B cell (primary cell): ENCODE data around the gene CUTC. TPM values are rescaled to one million over a fixed set of nuclear protein-coding genes. Genes with fewer than 3 reads are reported as not detected.

Source experiments
- ATAC-seq: fragments of 200-7000 bp; cut with Tn5 transposase; one replicate; pipeline ENCODE4 v1.10.0; 2021; ENCODE audit warnings: low read depth, mild to moderate bottlenecking, moderate number of reproducible peaks, moderate library complexity
- CTCF ChIA-PET: fragments of 350-600 bp; sonication (Branson Sonifier 250); formaldehyde crosslinking; loops from one replicate; lab custom pipeline; 2021; ENCODE audit warnings: antibody characterized with exemption, inconsistent platforms; lab: Charles Lee
- POLR2A ChIA-PET: fragments of 350-600 bp; sonication (Branson Sonifier 250); formaldehyde crosslinking; loops from one replicate; lab custom pipeline; 2021; ENCODE audit warnings: antibody characterized with exemption; lab: Charles Lee
- DNase-seq: peaks from one replicate; pipeline ENCODE4 v3.0.0; 2013
- H2AFZ ChIP-seq: 2 replicates; pipeline ENCODE4 v1.6.1; 2012; ENCODE audit warnings: mild to moderate bottlenecking, low read depth, low read length; ENCODE audit not compliant: insufficient read depth, poor library complexity, severe bottlenecking
- H3K27ac ChIP-seq, 2 donors: 1 replicate in 1 of 2; 2 replicates in 1 of 2; pipeline ENCODE4 v1.5.1; 2012 to 2013; ENCODE audit warnings: low read length in 2 of 2, mild to moderate bottlenecking in 2 of 2, moderate library complexity in 1 of 2
- H3K27me3 ChIP-seq, 4 experiments: fragments of 200-600 bp in 1 of 4; sonication (generic) in 1 of 4; replicated peaks in 1 of 4; 1 replicate in 2 of 4; 2 replicates in 2 of 4; pipeline versions ENCODE4 v1.6.1 to v1.7.0; 2013 to 2016; ENCODE audit warnings: low read length in 3 of 4, mild to moderate bottlenecking in 2 of 4, mixed read lengths in 1 of 4, moderate library complexity in 1 of 4; ENCODE audit not compliant: insufficient read depth in 4 of 4, control insufficient read depth in 3 of 4; ENCODE audit errors: control extremely low read depth in 1 of 4
- H3K36me3 ChIP-seq, 2 experiments: replicated peaks in 1 of 2; 1 replicate in 1 of 2; 2 replicates in 1 of 2; pipeline versions ENCODE4 v1.6.1 to v1.7.1; 2013; ENCODE audit warnings: low read length in 1 of 2; ENCODE audit not compliant: insufficient read depth in 2 of 2, control insufficient read depth in 1 of 2; ENCODE audit errors: control extremely low read depth in 1 of 2, extremely low read depth in 1 of 2
- H3K4me1 ChIP-seq, 2 donors: fragments of 200-600 bp in 1 of 2; sonication (generic) in 1 of 2; 1 replicate in 1 of 2; 2 replicates in 1 of 2; pipeline versions ENCODE4 v1.5.1 to v1.6.1; 2013 to 2017; ENCODE audit warnings: low read length in 2 of 2; ENCODE audit not compliant: control insufficient read depth in 2 of 2, insufficient read depth in 2 of 2
- H3K4me2 ChIP-seq: replicated peaks from 2 replicates; pipeline ENCODE3; 2012; ENCODE audit warnings: mild to moderate bottlenecking, low read depth, low read length; ENCODE audit not compliant: poor library complexity, severe bottlenecking
- H3K4me3 ChIP-seq, 5 experiments: fragments of 200-600 bp in 1 of 5; sonication (generic) in 1 of 5; 1 replicate in 3 of 5; 2 replicates in 2 of 5; pipeline versions ENCODE4 v1.5.1 to v1.7.0; 2011 to 2016; ENCODE audit warnings: low read length in 4 of 5, mild to moderate bottlenecking in 4 of 5, low read depth in 2 of 5, control low read depth in 1 of 5, moderate library complexity in 1 of 5; ENCODE audit not compliant: insufficient read depth in 1 of 5; ENCODE audit errors: control extremely low read depth in 1 of 5, extremely low read depth in 1 of 5
- H3K79me2 ChIP-seq: fragments of 200-600 bp; sonication (generic); one replicate; pipeline ENCODE4 v1.6.0; 2016; ENCODE audit warnings: low read length; ENCODE audit not compliant: control insufficient read depth, insufficient read depth
- H3K9ac ChIP-seq: fragments of 200-600 bp; sonication (generic); 2 replicates; pipeline ENCODE4 v1.6.1; 2017; ENCODE audit warnings: mild to moderate bottlenecking, low read length, moderate library complexity
- H3K9me3 ChIP-seq, 3 donors: one replicate each; pipeline versions ENCODE4 v1.6.1 to v1.7.1; 2013; ENCODE audit warnings: low read length in 2 of 3; ENCODE audit not compliant: control insufficient read depth in 2 of 3, insufficient read depth in 1 of 3; ENCODE audit errors: control extremely low read depth in 1 of 3
- H4K20me1 ChIP-seq: 2 replicates; pipeline ENCODE4 v1.6.0; 2012; ENCODE audit warnings: mild to moderate bottlenecking, low read length; ENCODE audit not compliant: insufficient read depth, control insufficient read depth, poor library complexity, severe bottlenecking
- H3K27ac Mint-ChIP-seq: one replicate; pipeline ENCODE4 v1.8.0; 2021; ENCODE audit warnings: mixed read lengths
- H3K27me3 Mint-ChIP-seq: one replicate; pipeline ENCODE4 v1.8.0; 2021; ENCODE audit warnings: mixed read lengths
- H3K4me1 Mint-ChIP-seq: one replicate; pipeline ENCODE4 v1.8.0; 2021; ENCODE audit warnings: mixed read lengths
- H3K4me3 Mint-ChIP-seq: one replicate; pipeline ENCODE4 v1.8.0; 2021; ENCODE audit warnings: mixed read lengths
- H3K9me3 Mint-ChIP-seq: one replicate; pipeline ENCODE4 v1.8.0; 2022; ENCODE audit warnings: mixed read lengths; ENCODE audit not compliant: insufficient read depth
- CTCF ChIP-seq: fragments of 200-600 bp; IDR thresholded peaks from one replicate; pipeline ENCODE4 v1.8.0; 2022; ENCODE audit warnings: antibody characterized with exemption, mild to moderate bottlenecking
- EZH2 ChIP-seq: IDR thresholded peaks from 2 replicates; pipeline ENCODE4 v1.6.1; 2012; ENCODE audit warnings: borderline replicate concordance, low read depth, mild to moderate bottlenecking, moderate library complexity, low read length; ENCODE audit not compliant: insufficient read depth, poor library complexity, severe bottlenecking
- WGBS: methylation state at CpG from one replicate; pipeline ENCODE4 v1.1.5; 2013; ENCODE audit warnings: missing lambda C conversion rate; ENCODE audit not compliant: insufficient coverage; 5-methylcytosine and 5-hydroxymethylcytosine counted together
- intact Hi-C: fragments of 100-400 bp; cut with micrococcal nuclease; formaldehyde crosslinking; loops from one replicate; pipeline ENCODE4 v1.10.0; 2022
- polyA plus RNA-seq: library from polyadenylated mRNA; depleted of rRNA; stranded (reverse); fragments of >200 nt; gene quantifications from 2 replicates; pipeline ENCODE4 v1.2.3, GENCODE V29; 2012
- total RNA-seq, 2 donors: library from RNA; stranded (reverse); fragments of 120-200 nt in 1 of 2; gene quantifications; 1 replicate in 1 of 2; 2 replicates in 1 of 2; pipeline versions ENCODE4 v1.2.3 to v1.2.4, GENCODE V29; 2013 to 2022

Gene CUTC
- total and polyA plus RNA-seq, 2 donors (not counting 1 experiment from before 2014, with no cell fraction given), result 22.8 to 33.3 TPM

- DNase-seq (no peak), ATAC-seq (no peak)
- intact Hi-C loops, result no loop called here
- Histone ChIP-seq H3K4me3 (no peak overlapping the region), H3K9me3 (no peaks in the 10 kb centered on the region), H3K27ac (no peak overlapping the region), H4K20me1 (no peaks in the 10 kb centered on the region), H3K9ac (no peak overlapping the region), H3K27me3 (no peaks in the 10 kb centered on the region), H3K4me1 (peaks cover 4 to 9% of the 10 kb centered on the region in 2 donors), H2AFZ (no peak overlapping the region), H3K79me2 (no peaks in the 10 kb centered on the region), H3K4me2 (no peak overlapping the region), H3K36me3 (peaks cover 4 to 13% of the 10 kb centered on the region in 2 experiments)
- H3K27me3 Mint-ChIP-seq, result no peaks in the 10 kb centered on the region
- H3K4me3 Mint-ChIP-seq, result no peak overlapping the region
- no CpG with 5 or more reads among the region's 1 CpG for WGBS
- H3K9me3 Mint-ChIP-seq, result no peaks in the 10 kb centered on the region
- no peak overlapping the region for H3K27ac Mint-ChIP-seq
- CTCF ChIA-PET, result no interaction called here
- no peak for TF ChIP-seq CTCF
- TF ChIP-seq EZH2, result no peak
- peaks cover 8% of the 10 kb centered on the region for H3K4me1 Mint-ChIP-seq
- POLR2A ChIA-PET, result no interaction called here
Measured at GRCh38 chr10:99689461-99689860, 42.6 kb upstream of the CUTC start.

- 100% methylated on average over 1 of the region's 3 CpGs for WGBS
- Histone ChIP-seq H3K4me1 (no peaks in the 10 kb centered on the region), H3K27ac (no peak overlapping the region), H3K79me2 (no peaks in the 10 kb centered on the region), H3K9me3 (no peaks in the 10 kb centered on the region), H4K20me1 (no peaks in the 10 kb centered on the region), H3K27me3 (no peaks in the 10 kb centered on the region), H3K4me2 (no peak overlapping the region), H3K36me3 (peaks cover 17 to 18% of the 10 kb centered on the region in 2 experiments), H3K4me3 (no peak overlapping the region), H2AFZ (no peak overlapping the region), H3K9ac (no peak overlapping the region)
- TF ChIP-seq EZH2 (no peak), CTCF (no peak)
- no peak for DNase-seq
- intact Hi-C loops, result no loop called here
- H3K9me3 Mint-ChIP-seq, result no peaks in the 10 kb centered on the region
- no peak for ATAC-seq
- H3K4me1 Mint-ChIP-seq, result no peaks in the 10 kb centered on the region
- no peak overlapping the region for H3K4me3 Mint-ChIP-seq
- POLR2A ChIA-PET, result no interaction called here
- CTCF ChIA-PET, result no interaction called here
- H3K27me3 Mint-ChIP-seq, result no peaks in the 10 kb centered on the region
- H3K27ac Mint-ChIP-seq, result no peak overlapping the region
Measured at GRCh38 chr10:99693933-99694583, 38.0 kb upstream of the CUTC start.
